Duodenal mucosa (tissue), 2 donors: Measurements from ENCODE around the gene EYA2.

Source experiments
- H3K27ac ChIP-seq: one replicate; pipeline ENCODE4 v1.7.0; 2013; ENCODE audit warnings: low read depth, low read length
- H3K27me3 ChIP-seq, 2 donors: one replicate each; pipeline ENCODE4 v1.7.0; 2013; ENCODE audit warnings: low read length in 2 of 2, control low read depth in 1 of 2; ENCODE audit not compliant: insufficient read depth in 2 of 2, control insufficient read depth in 1 of 2
- H3K36me3 ChIP-seq, 2 donors: one replicate each; pipeline ENCODE4 v1.7.0; 2013; ENCODE audit warnings: low read length in 2 of 2, control low read depth in 1 of 2; ENCODE audit not compliant: insufficient read depth in 2 of 2, control insufficient read depth in 1 of 2
- H3K4me1 ChIP-seq, 2 donors: one replicate each; pipeline ENCODE4 v1.7.0; 2013; ENCODE audit warnings: low read length in 2 of 2, control low read depth in 1 of 2; ENCODE audit not compliant: insufficient read depth in 2 of 2, control insufficient read depth in 1 of 2
- H3K4me3 ChIP-seq, 2 donors: one replicate each; pipeline ENCODE4 v1.7.0; 2013; ENCODE audit warnings: low read length in 2 of 2, low read depth in 1 of 2
- H3K9ac ChIP-seq, 2 donors: one replicate each; pipeline ENCODE4 v1.7.0; 2013; ENCODE audit warnings: low read length in 2 of 2, low read depth in 1 of 2
- H3K9me3 ChIP-seq, 2 donors: one replicate each; pipeline ENCODE4 v1.7.0; 2013; ENCODE audit warnings: low read length in 2 of 2, control low read depth in 1 of 2; ENCODE audit not compliant: control insufficient read depth in 1 of 2

The EYA2 gene

DNA sequence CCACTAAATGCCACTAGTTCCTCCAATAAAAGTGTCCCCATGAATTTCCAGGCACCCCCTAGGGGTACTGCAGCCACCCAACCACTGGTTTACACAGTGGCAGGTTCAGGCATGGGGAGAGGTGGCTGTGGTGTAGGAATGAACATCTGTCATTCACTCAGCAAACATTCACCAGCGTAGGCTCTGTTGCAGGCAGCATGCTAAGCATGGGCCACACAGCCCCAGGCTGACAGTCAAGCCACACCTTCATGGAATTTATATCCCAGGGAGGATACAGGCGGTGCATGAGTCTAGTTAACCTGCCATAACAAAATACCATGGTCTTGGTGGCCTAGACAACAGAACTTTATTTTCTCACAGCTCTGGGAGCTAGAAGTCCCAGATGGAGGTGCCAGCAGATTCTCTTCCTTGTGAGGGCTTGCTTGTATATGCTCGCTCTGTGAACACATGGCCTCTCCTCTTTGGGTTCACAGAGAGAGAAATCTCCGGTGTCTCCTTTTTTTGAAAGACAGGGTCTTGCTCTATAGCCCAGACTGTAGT is 135.7 kb downstream of the EYA2 start:
- no peak overlapping the region for H3K9ac ChIP-seq
- no peaks in the 10 kb centered on the region for H3K27me3 ChIP-seq
- H3K4me1 ChIP-seq = no peaks in the 10 kb centered on the region
- H3K36me3 ChIP-seq = no peaks in the 10 kb centered on the region
- H3K9me3 ChIP-seq = peaks cover 4 to 6% of the 10 kb centered on the region in 2 donors
- H3K4me3 ChIP-seq = no peak overlapping the region
- H3K27ac ChIP-seq = no peak overlapping the region

DNA sequence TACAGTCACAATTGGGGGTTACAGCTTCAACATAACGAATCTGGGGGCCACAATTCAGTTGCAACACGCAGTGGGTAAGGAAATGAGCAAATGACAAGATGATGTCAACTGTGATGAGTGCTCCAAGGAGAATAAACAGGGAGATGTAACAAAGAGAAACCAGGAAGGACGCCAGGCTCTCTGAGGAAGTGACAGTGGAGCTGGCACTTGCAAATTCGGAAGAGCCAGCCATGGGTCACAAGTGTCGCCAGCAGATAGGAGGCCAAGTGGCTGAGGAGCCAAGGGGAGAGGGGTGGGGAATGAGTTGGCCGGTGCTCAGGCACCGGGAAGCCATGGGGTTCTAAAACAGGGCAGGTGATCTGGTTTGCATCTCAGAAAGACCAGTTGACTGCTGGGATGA is 136.4 kb downstream of the EYA2 start:
- Histone ChIP-seq H3K27me3 (no peaks in the 10 kb centered on the region), H3K4me1 (no peaks in the 10 kb centered on the region), H3K9me3 (peaks cover 4 to 6% of the 10 kb centered on the region in 2 donors), H3K9ac (no peak overlapping the region), H3K36me3 (no peaks in the 10 kb centered on the region), H3K27ac (no peak overlapping the region), H3K4me3 (no peak overlapping the region)

DNA sequence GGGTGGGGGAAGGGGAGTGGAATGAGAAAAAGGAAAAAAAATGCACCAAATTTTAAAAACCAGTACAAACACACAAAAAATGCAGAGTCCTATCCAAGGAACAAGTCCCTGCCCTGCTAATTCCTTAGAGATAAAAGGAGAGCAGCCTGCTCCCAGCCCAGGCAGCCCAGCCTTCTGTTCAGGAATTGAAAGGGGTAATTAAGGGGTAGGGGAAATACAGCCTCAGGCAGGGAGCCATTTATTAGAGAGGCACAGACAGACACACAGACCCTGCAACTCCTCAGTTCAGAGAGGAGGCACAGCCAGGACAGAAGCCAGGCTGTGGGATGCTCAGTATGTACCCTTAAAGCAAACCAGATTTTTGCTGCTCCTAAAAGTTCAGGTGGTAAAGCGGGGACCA is 137.2 kb downstream of the EYA2 start:
- H3K9ac ChIP-seq = no peak overlapping the region
- H3K4me1 ChIP-seq = no peaks in the 10 kb centered on the region
- no peaks in the 10 kb centered on the region for H3K27me3 ChIP-seq

DNA sequence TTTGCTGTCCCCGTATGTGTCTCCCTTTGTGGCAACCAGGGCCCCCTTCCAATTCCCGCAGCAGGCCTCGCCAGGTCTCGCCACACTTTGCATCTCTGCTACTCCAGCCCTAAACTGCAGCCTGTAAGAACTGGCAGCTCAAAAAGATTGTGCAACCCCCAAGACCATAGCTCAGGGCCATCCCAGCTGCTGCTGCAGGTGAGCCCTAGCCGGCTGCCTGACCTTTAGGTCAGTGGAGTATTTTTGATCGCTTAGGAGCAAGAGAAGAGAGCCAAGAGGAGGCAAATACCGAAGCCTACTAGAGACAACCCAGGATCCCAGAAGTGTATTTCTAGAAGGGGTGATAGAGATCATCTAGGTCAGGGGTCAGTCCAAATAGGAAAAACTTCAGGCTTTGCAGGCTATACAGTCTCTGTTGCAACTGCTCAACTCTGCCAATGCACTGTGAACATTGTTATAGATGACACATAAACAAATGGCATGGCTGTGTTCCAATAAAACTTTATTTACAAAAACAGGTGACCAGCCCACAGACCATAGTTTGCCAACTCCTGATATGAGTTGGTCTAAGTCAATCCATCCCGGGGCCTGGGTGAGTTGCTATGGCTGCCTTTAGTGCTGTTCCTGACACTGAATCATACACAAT is 138.4 kb downstream of the EYA2 start:
- Histone ChIP-seq H3K4me3 (no peak overlapping the region), H3K27ac (no peak overlapping the region), H3K4me1 (no peaks in the 10 kb centered on the region), H3K27me3 (no peaks in the 10 kb centered on the region), H3K36me3 (no peaks in the 10 kb centered on the region), H3K9ac (no peak overlapping the region), H3K9me3 (peaks cover 4 to 5% of the 10 kb centered on the region in 2 donors)

More for the DNA sequence above, 137.2 kb downstream of the EYA2 start:
- Histone ChIP-seq H3K4me3 (no peak overlapping the region), H3K36me3 (no peaks in the 10 kb centered on the region), H3K27ac (no peak overlapping the region), H3K9me3 (peaks cover 4 to 6% of the 10 kb centered on the region in 2 donors)

DNA sequence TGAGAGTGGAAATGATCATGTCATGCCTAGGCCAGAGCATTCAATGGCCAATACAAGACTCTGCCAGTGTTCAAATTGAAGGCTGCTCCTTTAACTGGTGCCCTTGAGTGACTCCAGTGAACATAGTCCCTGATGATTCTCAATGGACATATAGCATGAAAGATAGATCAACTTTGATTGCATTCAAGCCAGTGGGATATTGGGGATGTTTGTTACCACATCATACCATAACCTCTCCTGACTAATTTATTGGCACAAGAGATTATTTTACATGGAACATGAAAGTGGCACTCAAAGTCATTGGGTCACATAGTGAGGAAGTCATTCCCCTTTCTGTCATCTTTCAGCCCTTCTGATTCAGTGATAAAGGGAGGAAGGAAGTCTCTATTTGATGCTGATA is 139.0 kb downstream of the EYA2 start:
- Histone ChIP-seq H3K27ac (no peak overlapping the region), H3K4me1 (no peaks in the 10 kb centered on the region), H3K27me3 (no peaks in the 10 kb centered on the region), H3K4me3 (no peak overlapping the region), H3K9ac (no peak overlapping the region), H3K9me3 (no peaks in the 10 kb centered on the region), H3K36me3 (no peaks in the 10 kb centered on the region)

DNA sequence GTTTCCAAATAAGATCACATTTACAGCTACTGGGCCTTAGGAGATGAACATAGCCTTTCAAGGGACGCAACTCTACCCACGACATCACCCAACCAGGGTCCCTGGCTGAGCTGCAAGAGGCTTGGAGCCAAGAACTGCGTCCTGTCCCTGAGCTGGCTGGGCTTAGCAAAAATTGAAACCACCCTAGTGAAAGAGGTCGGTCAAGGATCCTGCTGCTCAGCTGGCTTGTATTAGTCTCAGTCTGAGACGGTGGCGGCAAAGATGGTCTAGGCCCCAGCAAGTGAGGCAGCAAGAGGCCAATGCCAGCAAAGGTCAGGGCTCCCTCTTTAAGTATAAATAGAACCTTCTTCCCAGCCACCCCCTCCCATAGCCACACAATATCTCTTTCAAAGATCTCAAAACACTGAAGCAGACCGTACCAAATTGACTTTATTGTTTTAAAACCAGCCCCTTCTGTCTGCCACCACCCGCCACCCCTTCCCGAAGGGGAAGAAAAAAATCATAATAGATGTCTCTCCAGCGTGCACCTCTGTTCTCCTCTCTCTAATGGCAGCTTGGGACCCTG is 140.5 kb downstream of the EYA2 start:
- Histone ChIP-seq H3K27me3 (no peaks in the 10 kb centered on the region), H3K4me1 (no peaks in the 10 kb centered on the region), H3K36me3 (no peaks in the 10 kb centered on the region), H3K9me3 (no peaks in the 10 kb centered on the region), H3K9ac (no peak overlapping the region), H3K4me3 (no peak overlapping the region), H3K27ac (no peak overlapping the region)

DNA sequence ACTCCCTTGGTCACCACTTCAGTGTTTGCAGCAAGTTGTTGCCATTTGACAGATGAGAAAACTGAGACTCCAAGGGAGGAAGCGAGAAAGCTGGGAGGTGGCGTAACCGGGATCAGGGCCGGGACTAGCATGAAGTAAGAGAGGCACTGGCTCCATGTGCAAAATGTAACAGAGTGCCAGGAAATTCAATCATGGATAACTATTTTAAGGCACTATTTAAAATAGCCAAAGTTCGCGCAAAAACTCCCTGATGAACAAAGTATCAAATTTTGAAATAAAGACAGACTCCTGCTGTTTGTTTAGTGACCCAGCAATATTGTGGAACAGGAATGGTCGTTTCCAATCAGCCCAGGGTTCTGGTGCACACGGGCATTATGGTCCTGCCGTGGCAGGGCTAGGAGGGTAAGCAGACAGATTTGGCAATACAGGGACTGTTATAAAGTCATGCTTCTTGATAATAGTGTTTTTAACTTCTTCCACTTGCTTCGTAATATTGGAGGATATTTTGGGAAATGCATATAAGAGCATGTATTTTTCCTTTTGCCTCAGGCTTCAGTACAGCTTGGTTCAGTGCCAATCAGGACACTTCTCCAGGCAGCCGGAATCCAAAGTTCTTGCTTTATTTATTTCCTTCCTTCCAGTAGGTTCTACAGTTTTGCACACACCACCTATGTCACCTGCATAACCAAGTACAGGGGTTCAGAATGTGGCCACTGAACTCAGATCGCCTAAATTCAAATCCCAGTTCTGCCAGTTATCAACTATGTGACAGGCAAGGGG is 141.6 kb downstream of the EYA2 start:
- Histone ChIP-seq H3K27ac (no peak overlapping the region), H3K36me3 (no peaks in the 10 kb centered on the region), H3K9ac (no peak overlapping the region), H3K4me3 (no peak overlapping the region), H3K9me3 (no peaks in the 10 kb centered on the region), H3K4me1 (no peaks in the 10 kb centered on the region), H3K27me3 (no peaks in the 10 kb centered on the region)

DNA sequence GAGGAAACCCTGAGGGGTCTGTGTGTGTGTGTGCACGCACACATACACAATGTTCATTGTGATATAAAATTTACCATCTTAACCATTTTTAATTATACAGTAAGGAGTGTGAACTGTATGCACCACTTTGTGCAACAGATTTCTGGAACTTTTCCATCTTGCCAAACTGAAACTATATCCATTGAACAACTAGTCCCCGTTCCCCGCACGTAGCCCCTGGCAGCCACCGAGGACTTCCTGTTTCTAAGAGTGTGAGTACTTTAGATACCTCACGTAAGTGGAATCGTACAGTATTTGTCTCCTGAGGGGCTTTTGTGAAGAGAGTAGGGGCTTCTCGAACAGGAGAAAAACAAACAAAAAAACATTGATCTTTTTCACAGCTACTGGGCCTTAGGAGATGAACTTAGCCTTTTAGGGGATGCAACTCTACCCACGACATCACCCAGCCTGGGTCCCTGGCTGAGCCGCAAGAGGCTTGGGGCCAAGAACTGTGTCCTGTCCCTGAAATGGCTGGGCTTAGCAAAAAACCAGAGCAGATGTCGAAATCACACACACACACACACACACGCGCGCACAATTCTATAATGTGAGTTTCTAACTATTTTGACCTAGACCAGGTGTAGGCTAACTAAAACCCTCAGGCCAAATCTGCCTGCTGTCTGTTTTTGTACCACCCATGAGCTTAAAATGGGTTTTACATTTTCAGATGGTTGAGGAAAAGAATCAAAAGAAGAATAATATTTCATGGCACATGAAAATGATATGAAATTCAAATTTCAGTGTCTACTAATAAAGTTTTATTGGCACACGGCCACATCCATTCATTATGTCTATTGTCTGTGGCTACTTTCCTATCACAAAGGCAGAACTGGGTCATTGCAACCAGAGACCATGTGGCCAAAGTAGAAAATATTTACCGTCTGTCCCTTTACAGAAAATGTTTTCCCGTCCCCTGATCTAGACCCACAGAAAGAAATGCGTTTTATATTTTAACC is 144.2 kb downstream of the EYA2 start:
- no peak overlapping the region for H3K27ac ChIP-seq
- no peaks in the 10 kb centered on the region for H3K36me3 ChIP-seq
- no peaks in the 10 kb centered on the region for H3K27me3 ChIP-seq
- H3K9me3 ChIP-seq = no peaks in the 10 kb centered on the region
- H3K4me3 ChIP-seq = no peak overlapping the region
- H3K9ac ChIP-seq = no peak overlapping the region
- no peaks in the 10 kb centered on the region for H3K4me1 ChIP-seq

DNA sequence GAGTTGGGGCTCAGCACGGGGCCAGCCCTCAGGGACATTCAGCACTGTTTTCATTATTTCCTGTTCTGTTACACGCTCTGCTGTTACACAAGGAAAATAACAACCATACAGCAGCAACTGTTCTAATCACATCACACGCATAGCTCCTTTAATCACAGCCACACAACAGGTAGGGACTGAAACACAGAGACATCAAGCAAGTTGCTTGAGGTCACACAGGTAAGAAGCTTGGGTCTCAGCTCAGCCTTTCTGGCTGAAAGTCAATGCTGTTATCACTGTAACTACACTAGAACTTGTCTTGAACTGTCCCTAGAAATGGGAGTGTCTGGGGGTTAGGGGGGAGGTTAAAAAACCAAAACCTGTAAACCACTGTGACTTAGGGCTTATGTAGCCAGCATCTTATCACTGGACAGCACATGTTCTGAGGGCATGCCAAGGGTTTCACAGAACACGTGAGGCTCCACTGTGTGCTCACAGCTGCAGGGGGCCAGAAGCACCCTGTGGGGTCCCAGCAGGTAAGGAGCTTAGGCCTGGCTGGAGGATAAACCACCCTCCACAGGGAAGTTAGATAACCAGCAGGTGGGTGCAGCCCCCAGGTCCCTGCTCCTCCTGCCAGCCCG is 146.0 kb downstream of the EYA2 start:
- no peak overlapping the region for H3K27ac ChIP-seq
- H3K4me3 ChIP-seq = no peak overlapping the region
- no peaks in the 10 kb centered on the region for H3K27me3 ChIP-seq
- no peaks in the 10 kb centered on the region for H3K4me1 ChIP-seq
- H3K9ac ChIP-seq = no peak overlapping the region
- H3K9me3 ChIP-seq = peaks cover 3 to 6% of the 10 kb centered on the region in 2 donors
- no peaks in the 10 kb centered on the region for H3K36me3 ChIP-seq
